Upper lobe of left lung (tissue), 4 donors: ENCODE measurements around the gene MRPL34.
A peak's percentile ranks its signal among the peaks of the same experiment; 100 is the strongest.

Experiments
- CTCF ChIP-seq, 6 experiments: fragments of 450-650 bp in 4 of 6; fragments of 200-600 bp in 2 of 6; sonication (generic) in 2 of 6; IDR thresholded peaks; one replicate each; pipeline ENCODE4 v1.5.1; 2016 to 2019; ENCODE audit warnings: antibody characterized with exemption in 6 of 6
- POLR2A ChIP-seq, 4 donors: fragments of 450-650 bp; IDR thresholded peaks; one replicate each; pipeline ENCODE4 v1.5.1; 2016 to 2017; ENCODE audit warnings: antibody characterized with exemption in 4 of 4, mild to moderate bottlenecking in 2 of 4

- no peak for TF ChIP-seq CTCF (IDR thresholded peaks at IDR 0.05)
- TF ChIP-seq POLR2A (IDR thresholded peaks at IDR 0.05) = peak in 2 of 4 donors; percentile 50 to 52
Measured at GRCh38 chr19:17264641-17264979, 41.1 kb upstream of the MRPL34 start, which contains the start of gene USHBP1.
